ENCODE data around the gene CUEDC1. TPM values are rescaled to one million over a fixed set of nuclear protein-coding genes. Genes with fewer than 3 reads are reported as not detected.

Gene CUEDC1
- total and polyA plus RNA-seq, 9 of the 15 experiments (the other 6 are each of a cell fraction or from before 2014, with no cell fraction given), result 0.20 to 4.1 (median 1.6) TPM; not detected in 1

DNA sequence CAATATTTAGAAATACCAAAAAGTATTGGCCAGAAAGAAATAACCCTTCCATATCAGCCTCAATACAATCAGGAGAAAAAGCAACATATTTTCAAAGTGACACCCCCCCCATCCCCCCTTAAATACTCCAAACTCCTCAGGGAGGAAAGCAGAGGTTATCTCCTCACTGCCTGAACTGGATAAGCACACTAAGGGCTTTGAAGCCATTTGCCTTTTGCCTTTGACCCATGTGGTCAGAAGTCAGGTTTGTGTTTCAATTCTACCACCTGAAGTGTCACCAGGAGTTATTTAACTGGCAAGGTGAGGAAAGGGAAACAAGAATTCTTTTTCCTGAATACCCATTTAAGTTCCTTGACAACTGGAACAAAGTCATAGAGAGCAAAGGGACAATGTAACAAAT is 36.3 kb upstream of the CUEDC1 start (continued):
- TF ChIP-seq VEZF1 (CRISPR knock-in tag; IDR thresholded peaks at IDR 0.05), result peak; percentile 42
- TF ChIP-seq, protein P1, sequence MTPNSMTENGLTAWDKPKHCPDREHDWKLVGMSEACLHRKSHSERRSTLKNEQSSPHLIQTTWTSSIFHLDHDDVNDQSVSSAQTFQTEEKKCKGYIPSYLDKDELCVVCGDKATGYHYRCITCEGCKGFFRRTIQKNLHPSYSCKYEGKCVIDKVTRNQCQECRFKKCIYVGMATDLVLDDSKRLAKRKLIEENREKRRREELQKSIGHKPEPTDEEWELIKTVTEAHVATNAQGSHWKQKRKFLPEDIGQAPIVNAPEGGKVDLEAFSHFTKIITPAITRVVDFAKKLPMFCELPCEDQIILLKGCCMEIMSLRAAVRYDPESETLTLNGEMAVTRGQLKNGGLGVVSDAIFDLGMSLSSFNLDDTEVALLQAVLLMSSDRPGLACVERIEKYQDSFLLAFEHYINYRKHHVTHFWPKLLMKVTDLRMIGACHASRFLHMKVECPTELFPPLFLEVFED (CRISPR knock-in tag; conservative IDR thresholded peaks at IDR 0.05), result no peak
- no peak for TF ChIP-seq HMGN3 (IDR thresholded peaks at IDR 0.05; ENCODE audit: borderline replicate concordance, extremely low read depth, insufficient read length, low read depth, low read length)
- TF ChIP-seq EZH2 (IDR thresholded peaks at IDR 0.05; ENCODE audit: borderline replicate concordance, low read depth, low read length), result no peak
- TF ChIP-seq SMARCE1 (IDR thresholded peaks at IDR 0.05), result no peak
- no peak for TF ChIP-seq NFIX (CRISPR knock-in tag; IDR thresholded peaks at IDR 0.05; ENCODE audit: low read depth)
- no peak for TF ChIP-seq TCF15 (CRISPR knock-in tag; IDR thresholded peaks at IDR 0.05)
- TF ChIP-seq NELFE (IDR thresholded peaks at IDR 0.05; ENCODE audit: insufficient read depth, insufficient read length), result no peak
- TF ChIP-seq E2F6 (IDR thresholded peaks at IDR 0.05; ENCODE audit: borderline replicate concordance in 1 of 2, extremely low read depth in 1 of 2, insufficient read depth in 1 of 2, insufficient read length in 1 of 2, low read depth in 1 of 2, low read length in 1 of 2, poor library complexity in 1 of 2, severe bottlenecking in 1 of 2), result no peak
- TF ChIP-seq BCOR (IDR thresholded peaks at IDR 0.05), result no peak
- no peak for TF ChIP-seq ELF4 (CRISPR knock-in tag; IDR thresholded peaks at IDR 0.05)
- TF ChIP-seq CTBP1 (IDR thresholded peaks at IDR 0.05; ENCODE audit: borderline replicate concordance), result no peak
- TF ChIP-seq ARNT (IDR thresholded peaks at IDR 0.05), result no peak
- TF ChIP-seq ZNF583 (CRISPR knock-in tag; IDR thresholded peaks at IDR 0.05), result no peak
- TF ChIP-seq HNRNPH1 (optimal IDR thresholded peaks at IDR 0.05; ENCODE audit: low read depth, low read length), result no peak
- peak; percentile 68 for TF ChIP-seq CBFA2T3 (IDR thresholded peaks at IDR 0.05)
- no peak for TF ChIP-seq SNAPC5 (CRISPR knock-in tag; IDR thresholded peaks at IDR 0.05)
- TF ChIP-seq, protein P2, sequence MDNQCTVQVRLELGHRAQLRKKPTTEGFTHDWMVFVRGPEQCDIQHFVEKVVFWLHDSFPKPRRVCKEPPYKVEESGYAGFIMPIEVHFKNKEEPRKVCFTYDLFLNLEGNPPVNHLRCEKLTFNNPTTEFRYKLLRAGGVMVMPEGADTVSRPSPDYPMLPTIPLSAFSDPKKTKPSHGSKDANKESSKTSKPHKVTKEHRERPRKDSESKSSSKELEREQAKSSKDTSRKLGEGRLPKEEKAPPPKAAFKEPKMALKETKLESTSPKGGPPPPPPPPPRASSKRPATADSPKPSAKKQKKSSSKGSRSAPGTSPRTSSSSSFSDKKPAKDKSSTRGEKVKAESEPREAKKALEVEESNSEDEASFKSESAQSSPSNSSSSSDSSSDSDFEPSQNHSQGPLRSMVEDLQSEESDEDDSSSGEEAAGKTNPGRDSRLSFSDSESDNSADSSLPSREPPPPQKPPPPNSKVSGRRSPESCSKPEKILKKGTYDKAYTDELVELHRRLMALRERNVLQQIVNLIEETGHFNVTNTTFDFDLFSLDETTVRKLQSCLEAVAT (IDR thresholded peaks at IDR 0.05), result no peak
- no peak for TF ChIP-seq ESRRA (IDR thresholded peaks at IDR 0.05; ENCODE audit: borderline replicate concordance, low read depth)
- TF ChIP-seq KLF13 (tag; IDR thresholded peaks at IDR 0.05; ENCODE audit: borderline replicate concordance, low read depth), result no peak
- TF ChIP-seq, protein P3, sequence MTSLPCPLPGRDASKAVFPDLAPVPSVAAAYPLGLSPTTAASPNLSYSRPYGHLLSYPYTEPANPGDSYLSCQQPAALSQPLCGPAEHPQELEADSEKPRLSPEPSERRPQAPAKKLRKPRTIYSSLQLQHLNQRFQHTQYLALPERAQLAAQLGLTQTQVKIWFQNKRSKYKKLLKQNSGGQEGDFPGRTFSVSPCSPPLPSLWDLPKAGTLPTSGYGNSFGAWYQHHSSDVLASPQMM (CRISPR knock-in tag; IDR thresholded peaks at IDR 0.05), result no peak
- TF ChIP-seq NR2C1 (IDR thresholded peaks at IDR 0.05), result peak; percentile 48; the same call in 1 of the 2 replicates
- peak; percentile 65 for TF ChIP-seq NR2C1 (tag; IDR thresholded peaks at IDR 0.05)
